NCI-H748 (cell line): Measurements from ENCODE around the gene CEACAM1.
"Not testable (repeated sequence)": the region's sequence is repeated elsewhere in the genome, so short reads cannot be mapped to it uniquely, and the experiment has no call there.

Experiments used
- DNase-seq: peaks from one replicate; lab custom pipeline; 2025; ENCODE audit not compliant: unreplicated experiment; lab: John Stamatoyannopoulos, UW

The CEACAM1 gene

DNA sequence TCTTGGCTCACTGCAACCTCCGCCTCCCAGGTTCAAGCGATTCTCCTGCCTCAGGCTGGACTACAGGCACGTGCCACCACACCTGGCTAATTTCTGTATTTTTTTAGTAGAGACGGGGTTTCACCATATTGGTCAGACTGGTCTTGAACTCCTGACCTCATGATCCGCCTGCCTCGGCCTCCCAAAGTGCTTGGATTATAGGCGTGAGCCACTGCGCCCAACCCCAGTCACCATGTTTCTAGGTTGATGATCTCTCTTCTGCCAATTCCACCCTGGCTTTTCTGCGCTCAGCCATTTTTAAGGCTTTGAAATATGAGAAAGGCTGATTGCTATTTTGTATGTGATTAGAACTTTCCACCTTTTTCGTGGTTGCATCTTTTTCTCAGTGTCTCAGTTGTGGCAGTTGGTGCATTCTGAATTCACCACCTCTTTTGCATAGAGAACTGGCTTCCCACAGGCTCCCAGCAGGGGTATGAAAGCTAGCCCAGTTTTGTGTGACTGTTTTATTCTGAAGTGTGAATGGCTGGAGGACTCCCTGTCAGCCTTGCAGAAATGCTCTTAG, 15.5 kb downstream of the CEACAM1 start:
- DNase-seq: no peak

DNA sequence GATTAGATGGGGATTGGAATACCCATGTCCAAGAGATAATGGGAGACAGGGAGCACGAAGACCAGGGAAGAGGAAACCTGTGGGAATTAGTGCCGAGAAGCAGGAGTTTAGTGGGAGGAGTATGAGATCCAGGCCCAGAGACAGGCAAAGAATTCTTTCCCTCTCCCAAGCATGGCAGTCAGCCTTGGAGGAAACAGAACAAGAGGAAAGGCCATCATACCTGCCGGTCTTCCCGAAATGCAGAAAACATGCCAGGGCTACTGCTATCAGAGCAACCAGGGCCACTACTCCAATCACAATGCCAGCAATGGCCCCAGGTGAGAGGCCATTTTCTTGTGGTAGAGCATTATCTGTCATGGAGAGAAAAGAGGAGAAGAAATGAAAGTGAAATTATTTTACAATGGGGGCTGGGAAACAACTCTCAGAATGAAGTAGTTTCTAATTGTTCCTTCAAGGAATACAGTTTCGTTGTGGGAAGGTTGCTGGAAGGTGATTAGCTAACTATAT, 16.1 kb downstream of the CEACAM1 start:
- no peak for DNase-seq

DNA sequence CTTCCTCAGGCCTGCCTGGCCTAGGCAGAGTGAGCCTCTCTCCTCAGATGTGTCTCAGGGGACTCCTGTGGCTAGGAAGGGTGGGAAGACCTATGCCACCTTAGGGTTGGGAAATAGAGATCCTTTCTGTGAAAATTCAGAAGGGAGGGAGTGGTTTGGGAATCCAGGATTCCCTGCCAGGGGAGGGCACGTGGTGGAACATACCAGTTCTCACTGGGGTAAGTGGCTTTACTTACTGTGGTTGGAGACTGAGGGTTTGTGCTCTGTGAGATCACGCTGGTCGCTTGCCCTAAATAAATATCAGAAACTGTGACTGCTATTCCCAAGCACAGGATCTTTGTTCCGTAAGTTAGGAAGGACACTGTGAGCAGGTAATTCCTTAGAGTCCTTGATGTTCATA, 16.9 kb downstream of the CEACAM1 start:
- no peak for DNase-seq

DNA sequence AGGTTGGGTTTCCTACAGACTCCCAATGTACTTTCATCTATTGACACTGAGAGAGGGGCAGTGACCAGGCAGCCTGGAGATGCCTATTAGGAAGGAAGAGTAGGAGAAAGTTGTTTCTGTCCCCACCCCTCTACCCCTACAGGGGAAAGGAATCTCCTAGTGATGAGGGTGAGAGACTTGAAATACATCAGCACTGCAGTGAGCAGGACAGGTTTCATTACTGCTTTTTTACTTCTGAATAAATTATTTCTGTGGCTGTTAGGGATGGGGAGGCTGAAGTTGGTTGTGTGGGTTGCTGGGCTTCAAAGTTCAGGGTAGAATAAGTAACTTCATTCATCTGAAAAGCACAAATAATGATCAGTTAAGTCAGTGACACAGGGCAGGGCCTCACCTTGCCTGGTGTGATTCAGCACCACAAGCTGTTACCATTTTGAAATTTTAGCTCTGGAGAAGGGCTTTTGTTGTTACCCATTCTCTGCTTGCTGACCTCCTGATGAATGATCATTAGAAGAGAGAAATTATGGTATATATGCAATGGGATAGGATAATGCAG, 19.3 kb downstream of the CEACAM1 start:
- no peak for DNase-seq

DNA sequence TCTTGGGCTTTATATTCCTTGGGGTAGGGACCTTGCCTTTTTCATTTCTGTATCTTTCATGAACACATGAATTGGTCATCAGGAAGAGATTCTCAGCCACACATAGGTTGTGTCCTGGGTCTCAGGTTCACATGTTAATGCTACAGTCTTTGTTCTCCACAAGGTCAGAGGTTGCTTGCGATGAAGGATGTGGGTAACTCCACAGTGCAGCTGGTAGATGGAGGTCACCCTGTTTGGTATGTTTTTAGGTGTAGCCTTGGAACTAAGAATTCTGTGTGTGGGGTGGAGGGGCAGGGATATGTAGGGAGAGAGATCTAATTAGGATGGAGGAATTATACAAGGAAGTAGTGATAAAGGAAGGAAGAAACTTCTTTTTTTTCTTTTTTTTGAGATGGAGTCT, 23.2 kb downstream of the CEACAM1 start:
- no peak for DNase-seq

DNA sequence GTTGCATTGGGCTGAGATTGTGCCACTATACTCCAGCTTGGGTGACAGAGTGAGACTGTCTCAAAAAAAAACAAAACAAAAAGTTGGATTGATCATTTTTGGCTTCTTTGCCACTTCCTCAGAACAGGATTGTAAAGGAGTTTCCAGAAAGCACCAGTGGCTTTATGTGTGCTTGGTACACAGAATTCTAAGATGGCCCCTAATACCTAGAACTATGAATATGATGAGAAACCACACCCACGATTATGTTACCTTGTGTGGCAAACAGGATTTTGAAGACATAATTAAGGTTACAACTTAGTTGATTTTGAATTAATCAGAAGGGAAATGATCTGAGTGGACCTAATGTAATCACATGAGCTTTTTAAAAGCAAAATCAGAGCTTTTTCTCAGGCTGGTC, 26.5 kb downstream of the CEACAM1 start:
- DNase-seq: no peak

DNA sequence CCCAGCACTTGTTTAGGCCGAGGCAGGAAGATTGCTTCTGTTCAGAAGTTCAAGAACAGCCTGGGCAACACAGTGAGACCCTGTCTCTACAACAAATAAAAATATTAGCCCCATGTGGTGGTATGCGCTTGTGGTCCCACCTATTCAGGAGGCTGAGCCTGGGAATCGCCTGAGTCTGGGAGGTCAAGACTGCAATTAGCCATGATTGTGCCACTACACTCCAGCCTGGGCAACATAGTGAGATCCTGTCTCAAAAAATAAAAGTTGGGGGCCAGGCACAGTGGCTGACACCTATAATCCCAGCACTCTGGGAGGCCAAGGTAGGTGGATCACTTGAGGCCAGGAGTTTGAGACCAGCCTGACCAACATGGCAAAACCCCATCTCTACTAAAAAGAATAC, 27.0 kb downstream of the CEACAM1 start:
- not testable (repeated sequence) for DNase-seq

DNA sequence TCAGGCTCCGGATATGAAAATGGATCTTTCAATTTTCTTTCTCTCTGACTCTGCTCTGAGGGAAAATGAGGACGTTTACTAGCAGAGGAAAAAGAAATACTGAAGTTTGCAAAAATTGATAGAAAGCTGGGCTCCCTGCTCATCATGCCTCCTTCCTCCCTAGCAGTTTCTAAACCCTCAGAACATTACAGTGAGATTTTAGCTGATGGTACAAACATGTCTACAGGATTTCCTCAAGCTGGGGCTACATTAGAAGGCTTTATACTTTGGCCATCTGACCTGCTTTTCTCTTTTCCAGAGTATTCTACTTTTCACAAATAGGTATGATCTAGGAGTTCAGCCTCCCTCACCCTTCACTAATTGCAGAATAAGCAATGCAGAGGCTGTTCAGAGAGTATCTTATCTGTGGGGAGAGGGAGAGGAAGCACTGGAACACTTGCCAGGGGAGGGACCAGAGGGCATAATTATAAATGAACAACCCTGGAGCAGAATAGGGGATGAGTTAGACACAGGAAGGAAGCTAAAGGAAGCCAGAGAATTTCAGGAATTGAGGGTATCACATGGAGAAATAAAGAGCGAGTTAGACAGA, 30.0 kb downstream of the CEACAM1 start:
- no peak for DNase-seq

DNA sequence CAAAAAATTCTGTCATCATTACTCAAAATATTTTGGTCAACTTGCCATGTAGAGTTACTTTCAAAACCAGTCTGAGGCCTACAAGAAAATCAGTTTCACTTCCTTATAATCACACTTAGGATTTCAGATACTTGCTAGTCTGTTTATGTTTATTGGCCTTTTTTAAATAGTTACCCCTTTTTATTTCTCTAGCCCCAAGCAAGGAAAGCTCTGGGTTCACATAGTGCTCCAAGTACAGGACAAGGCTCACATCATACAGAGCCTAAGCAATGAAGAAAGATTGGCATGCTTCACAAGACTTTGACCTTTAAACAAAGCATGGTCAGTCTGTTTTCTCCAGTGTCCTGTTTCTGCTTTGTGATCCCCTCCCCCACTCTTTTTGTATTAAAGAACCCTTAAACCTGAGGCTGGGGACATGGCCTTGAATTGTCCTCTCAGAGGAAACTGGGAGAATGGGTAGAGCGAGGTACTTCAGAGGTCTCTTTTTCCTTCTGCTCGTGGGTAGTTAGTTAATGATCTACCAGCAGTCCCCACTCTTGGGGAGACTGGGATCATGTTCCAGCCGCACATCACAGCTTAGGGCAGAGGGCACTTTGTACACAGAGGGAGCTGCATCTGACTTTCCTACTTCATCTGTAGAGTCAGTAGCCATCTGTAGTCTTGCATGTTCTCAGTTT, 30.7 kb downstream of the CEACAM1 start:
- DNase-seq: no peak

DNA sequence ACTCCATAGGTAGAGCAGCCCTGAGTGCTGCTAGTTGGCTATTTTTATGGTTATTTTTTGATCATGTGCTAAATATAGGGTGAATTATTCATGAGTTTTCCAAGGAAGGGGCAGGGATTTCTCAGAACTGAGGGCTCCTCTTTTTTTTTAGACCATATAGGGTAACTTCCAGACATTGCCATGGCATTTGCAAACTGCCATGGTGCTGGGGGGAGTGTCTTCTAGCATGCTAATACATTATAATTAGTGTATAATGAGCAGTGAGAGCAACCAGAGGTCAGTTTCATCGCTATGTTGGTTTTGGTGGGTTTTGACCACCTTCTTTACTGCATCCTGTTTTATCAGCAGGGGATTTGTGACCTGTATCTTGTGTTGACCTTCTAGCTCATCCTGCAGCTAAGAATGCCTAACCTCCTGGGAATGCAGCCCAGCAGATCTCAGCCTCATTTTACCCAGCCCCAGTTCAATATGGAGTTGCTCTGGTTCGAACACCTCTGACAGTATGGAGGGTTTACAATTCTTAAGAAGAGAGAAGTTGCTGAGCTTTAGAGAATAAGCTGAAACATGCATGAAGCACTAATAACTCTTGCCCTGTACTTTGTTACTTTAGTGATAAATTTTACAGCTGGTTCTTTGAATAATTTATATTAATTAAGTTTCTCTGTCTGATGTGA, 31.7 kb downstream of the CEACAM1 start:
- no peak for DNase-seq

DNA sequence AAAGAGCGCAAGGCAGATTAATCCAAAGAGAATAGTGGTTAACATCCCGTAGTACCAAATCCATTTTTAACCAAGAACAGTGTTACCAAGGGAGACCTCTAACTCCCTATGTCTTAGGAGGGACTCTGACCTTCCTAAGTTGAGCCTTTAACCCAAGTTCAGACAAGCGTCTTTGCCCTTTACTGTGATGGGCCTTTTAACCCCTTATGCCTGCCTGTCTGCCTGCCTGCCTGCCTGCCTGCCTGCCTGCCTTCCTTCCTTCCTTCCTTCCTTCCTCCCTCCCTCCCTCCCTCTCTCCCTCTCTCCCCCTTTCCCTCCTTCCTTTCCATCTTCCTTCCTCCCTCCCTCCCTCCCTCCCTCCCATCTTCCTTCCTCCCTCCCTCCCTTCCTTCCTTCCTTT, 32.6 kb downstream of the CEACAM1 start:
- DNase-seq: no peak

DNA sequence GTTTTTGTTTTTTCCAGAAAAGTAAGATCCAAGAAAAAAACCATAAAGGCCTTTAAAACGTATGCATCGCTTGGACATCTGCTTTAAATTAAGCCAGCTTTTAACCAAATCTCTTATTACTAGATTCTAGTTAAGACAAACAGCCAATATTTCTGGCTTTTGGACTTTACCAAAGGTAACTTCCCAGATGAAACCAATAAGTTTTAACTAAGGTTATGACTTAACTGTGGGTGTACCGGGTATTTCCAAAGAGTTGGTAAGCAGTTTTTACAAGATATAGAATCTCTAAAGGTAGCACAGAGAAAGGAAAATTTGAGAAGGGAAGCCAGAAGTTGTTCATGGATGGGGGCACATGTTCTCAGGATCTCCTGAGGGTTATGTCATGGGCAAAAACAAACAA, 34.0 kb downstream of the CEACAM1 start:
- DNase-seq: no peak

DNA sequence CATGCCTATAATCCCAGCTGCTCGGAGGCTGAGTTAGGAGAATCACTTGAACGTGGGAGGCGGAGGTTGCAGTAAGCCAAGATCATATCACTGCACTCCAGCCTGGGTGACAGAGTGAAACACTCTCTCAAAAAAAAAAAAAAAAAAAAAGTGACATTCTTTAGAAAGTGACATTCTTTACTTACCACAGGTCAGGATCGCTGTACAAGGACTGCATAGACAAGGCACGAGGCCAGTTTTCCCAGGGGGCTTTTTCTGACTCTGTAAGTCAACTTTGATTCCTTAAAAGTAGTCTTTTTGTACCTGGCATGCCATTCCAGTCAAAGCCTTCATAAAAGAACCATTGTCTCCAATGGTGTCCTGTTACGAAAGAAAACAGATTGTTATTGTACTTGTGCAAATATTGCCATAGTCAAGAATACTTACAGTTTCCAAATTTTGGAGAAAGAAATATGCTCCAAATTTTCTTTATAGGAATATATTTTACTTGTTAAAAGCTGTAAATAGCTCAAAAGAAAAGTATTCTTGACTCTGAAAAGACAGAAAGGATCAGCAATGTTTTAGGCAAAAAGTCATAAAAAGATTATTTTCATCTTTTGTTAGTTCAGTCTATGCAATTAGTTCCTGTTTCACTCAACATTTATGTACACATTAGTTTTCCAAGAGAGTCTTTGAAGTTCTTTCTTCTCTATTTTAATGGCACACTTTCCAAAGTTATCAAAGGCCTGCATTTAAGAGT, 39.3 kb downstream of the CEACAM1 start:
- peak; percentile 30 for DNase-seq

DNA sequence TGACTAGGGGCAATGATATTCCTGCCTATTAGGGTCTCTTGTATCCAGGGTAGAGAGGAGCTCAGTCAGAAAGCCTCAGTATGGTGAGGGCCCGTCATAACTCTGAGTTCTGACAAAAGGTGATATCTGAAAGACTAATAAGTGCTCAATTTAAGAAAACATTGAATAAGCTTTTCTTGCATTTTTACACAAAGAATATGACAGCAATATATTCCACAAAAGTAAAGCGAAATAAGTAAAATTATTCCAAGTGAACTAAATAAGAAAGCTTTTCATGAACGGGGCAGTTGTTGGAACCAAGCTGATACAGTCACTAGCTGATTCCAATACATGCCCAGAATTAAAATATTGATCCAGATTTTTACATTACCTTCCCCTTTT, 40.5 kb downstream of the CEACAM1 start:
- DNase-seq: no peak

DNA sequence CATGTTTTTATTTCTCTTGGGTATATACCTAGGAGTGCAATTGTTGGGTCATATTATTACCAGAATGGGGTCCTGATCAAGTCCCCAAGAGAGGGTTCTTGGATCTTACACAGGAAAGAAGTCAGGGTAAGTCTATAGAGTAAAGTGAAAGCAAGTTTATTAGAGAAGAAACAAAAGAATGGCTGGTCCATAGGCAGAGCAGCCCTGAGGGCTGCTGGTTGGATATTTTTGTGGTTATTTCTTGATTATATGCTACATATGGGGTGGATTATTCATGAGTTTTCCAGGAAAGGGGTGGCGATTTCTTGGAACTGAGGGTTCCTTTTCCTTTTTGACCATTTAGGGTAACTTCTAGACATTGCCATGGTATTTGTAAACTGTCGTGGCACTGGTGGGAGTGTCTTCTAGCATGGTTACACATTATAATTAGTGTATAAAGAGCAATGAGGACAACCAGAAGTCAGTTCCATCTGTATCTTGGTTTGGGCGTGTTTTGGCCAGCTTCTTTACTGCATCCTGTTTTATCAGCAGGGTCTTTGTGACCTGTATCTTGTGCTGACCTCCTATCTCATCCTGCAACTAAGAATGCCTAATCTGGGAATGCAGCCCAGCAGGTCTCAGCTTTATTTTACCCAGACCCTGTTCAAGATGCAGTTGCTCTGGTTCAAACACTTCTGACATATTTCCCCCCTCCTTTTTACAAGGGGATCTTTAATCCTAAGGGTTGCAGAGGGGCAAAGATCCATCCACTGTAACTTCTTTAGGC, 41.1 kb downstream of the CEACAM1 start:
- DNase-seq: no peak

DNA sequence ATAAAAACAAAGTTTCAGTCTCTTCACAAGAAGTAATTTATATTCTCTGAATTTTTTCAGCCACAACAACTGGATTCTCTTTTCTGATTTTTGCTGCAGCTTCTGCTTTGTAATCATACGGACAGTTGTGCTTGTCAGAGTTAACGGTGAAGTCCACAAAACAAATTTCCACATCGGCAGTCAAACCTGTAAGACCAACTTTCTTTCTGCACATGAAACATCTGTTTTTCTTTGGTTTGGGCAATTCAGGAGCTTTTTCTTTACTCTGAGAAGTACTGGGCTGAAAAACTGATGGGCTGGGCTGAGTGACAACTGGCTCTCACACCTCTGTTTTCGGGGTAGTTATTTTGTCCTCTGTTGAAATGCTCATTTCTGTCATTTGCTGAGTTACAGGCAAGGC, 43.2 kb downstream of the CEACAM1 start:
- not testable (repeated sequence) for DNase-seq

DNA sequence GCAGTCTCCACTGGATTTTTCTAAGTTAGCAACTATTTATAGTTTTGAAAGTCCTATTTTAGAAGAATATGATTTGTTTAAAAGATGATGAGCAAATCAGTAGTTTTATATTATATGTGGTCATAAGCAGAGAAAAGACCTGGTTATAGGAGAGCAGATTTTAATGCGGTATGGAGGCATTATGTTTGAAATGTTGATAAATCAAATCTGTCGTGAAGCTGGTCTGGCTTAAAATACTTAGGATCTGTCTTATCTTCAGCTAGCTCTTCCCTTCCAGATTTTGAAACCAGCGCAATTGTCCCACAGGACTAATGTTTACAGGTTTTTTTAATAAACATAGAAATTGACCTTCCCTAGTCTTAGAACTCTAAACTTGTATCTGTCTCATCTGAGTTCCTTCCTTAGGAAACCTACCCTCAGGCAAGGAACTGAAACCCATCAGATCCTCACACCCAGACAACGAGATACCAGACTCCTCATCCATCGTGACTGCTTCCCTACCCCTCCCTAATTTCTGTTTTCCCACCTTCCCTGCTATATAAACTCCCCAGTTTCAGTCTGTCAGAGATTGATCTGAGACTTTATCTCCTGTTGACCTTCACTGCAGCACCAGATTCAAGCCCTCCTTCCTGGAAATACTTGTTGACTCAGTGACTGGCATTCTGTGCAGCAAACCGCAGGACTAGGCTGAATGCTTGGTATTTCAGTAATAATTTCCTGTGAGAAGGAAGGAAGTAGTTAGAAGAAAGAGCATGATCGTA, 47.8 kb downstream of the CEACAM1 start:
- no peak for DNase-seq

DNA sequence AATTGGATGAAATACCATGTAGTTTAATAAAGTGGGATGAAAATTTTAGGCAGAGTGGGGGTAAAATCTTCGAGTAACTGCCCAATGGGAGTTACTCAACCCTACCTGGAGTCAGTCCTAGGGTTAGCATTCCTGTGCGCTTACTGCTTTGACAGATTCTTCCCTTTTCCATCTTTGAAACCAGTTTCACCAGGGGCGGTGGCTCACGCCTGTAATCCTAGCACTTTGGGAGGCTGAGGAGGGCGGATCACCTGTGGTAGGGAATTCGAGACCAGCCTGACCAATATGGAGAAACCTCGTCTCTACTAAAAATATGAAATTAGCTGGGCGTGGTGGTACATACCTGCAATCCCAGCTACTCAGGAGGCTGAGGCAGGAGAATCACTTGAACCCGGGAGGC, 48.5 kb downstream of the CEACAM1 start:
- no peak for DNase-seq

DNA sequence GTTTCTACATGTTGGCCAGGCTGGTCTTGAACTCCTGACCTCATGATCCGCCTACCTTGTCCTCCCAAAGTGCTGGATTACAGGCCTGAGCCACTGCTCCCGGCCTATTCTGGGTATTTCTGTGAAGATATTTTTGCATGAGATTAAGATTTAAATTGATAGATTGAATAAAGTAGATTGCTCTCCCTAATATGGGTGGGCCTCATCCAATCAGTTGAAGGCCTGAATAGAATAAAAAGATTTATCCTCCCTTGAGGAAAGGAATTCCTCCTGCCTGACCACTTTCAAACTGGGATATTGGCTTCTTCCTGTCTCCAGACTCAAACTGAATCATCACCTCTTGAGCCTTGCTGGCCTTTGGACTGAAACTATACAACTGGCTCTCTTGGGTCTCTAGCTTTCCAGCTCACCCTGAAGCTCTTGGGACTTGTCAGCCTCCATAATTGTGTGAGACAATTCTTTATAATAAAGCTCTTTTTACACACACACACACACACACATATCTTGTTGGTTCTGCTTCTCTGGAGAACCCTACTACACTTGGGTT, 49.4 kb downstream of the CEACAM1 start:
- no peak for DNase-seq
